Ishikawa (cell line): ENCODE measurements around the gene ATP1B1.

Source experiments
- CEBPB ChIP-seq: IDR thresholded peaks from 2 replicates; pipeline ENCODE4 v1.6.1; 2012
- CREB1 ChIP-seq: IDR thresholded peaks from 2 replicates; pipeline ENCODE4 v1.6.1; 2012; ENCODE audit warnings: low read depth
- EGR1 ChIP-seq: IDR thresholded peaks from 2 replicates; pipeline ENCODE4 v1.6.1; 2012
- EP300 ChIP-seq: IDR thresholded peaks from 2 replicates; pipeline ENCODE4 v1.6.1; 2012; ENCODE audit warnings: borderline replicate concordance
- MAX ChIP-seq: IDR thresholded peaks from 2 replicates; pipeline ENCODE4 v1.6.1; 2012
- NFIC ChIP-seq: IDR thresholded peaks from 2 replicates; pipeline ENCODE4 v1.6.1; 2012
- RAD21 ChIP-seq: IDR thresholded peaks from 2 replicates; pipeline ENCODE4 v1.6.1; 2012; ENCODE audit warnings: low read depth
- REST ChIP-seq: IDR thresholded peaks from 2 replicates; pipeline ENCODE4 v1.6.1; 2012; ENCODE audit warnings: low read depth, mild to moderate bottlenecking
- TAF1 ChIP-seq: IDR thresholded peaks from 2 replicates; pipeline ENCODE4 v1.6.1; 2012; ENCODE audit warnings: low read depth, mild to moderate bottlenecking
- TCF12 ChIP-seq: IDR thresholded peaks from 2 replicates; pipeline ENCODE4 v1.6.1; 2012; ENCODE audit warnings: low read depth
- TEAD4 ChIP-seq: IDR thresholded peaks from 2 replicates; pipeline ENCODE4 v1.6.1; 2012
- USF1 ChIP-seq: IDR thresholded peaks from 2 replicates; pipeline ENCODE4 v1.6.1; 2012
- YY1 ChIP-seq: IDR thresholded peaks from 2 replicates; pipeline ENCODE4 v1.6.1; 2012; ENCODE audit warnings: low read depth
- ZBTB7A ChIP-seq: IDR thresholded peaks from 2 replicates; pipeline ENCODE4 v1.6.1; 2012; ENCODE audit warnings: low read depth

- no peak for TF ChIP-seq RAD21
- no peak for TF ChIP-seq CEBPB
- no peak for TF ChIP-seq MAX
- no peak for TF ChIP-seq CREB1
- TF ChIP-seq YY1: no peak
- no peak for TF ChIP-seq REST
- TF ChIP-seq USF1: no peak
- no peak for TF ChIP-seq TCF12
- no peak for TF ChIP-seq TAF1
- TF ChIP-seq EP300: no peak
- TF ChIP-seq EGR1: no peak
- no peak for TF ChIP-seq ZBTB7A
- TF ChIP-seq NFIC: no peak
- TF ChIP-seq TEAD4: no peak
Measured at GRCh38 chr1:169156580-169156979, 50.1 kb downstream of the ATP1B1 start.
